Measurements from ENCODE around the gene CMSS1. TPM values are rescaled to one million over a fixed set of nuclear protein-coding genes. Genes with fewer than 3 reads are reported as not detected.

The CMSS1 gene
- total RNA-seq, 1 donor from 2014 or later, result 28.4 TPM

DNA sequence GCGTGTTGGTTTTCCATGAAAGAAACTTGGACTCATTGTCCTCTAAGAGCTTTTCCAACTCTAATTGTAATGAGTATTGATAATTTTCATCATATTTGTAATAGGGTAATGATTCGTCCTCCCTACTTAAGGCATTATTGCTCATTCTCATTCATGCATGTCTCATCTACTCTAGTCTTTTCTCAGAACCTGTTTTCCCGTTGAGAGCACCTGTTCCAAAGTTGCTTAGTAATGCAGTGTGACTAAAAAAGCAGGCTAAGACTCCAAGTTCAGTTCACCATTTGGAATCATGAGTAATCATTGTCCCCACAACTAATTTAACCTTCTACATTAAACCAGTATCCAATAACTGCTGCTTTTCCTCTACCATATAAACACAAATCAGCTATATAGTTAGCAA lies 212.7 kb downstream of the CMSS1 start:
- TF ChIP-seq CTCF (conservative IDR thresholded peaks at IDR 0.05; ENCODE audit: low read depth, low read length), result no peak
- no peak overlapping the region for H3K4me3 ChIP-seq (ENCODE audit: low read depth, low read length)
- peak; percentile 75 for DNase-seq (ENCODE audit: low read depth)

- no peak for DNase-seq (ENCODE audit: low read depth)
- H3K4me3 ChIP-seq (ENCODE audit: low read depth, low read length), result no peak overlapping the region
- TF ChIP-seq CTCF (conservative IDR thresholded peaks at IDR 0.05; ENCODE audit: low read depth, low read length), result no peak
Measured at GRCh38 chr3:100030914-100031425, 213.3 kb downstream of the CMSS1 start.

DNA sequence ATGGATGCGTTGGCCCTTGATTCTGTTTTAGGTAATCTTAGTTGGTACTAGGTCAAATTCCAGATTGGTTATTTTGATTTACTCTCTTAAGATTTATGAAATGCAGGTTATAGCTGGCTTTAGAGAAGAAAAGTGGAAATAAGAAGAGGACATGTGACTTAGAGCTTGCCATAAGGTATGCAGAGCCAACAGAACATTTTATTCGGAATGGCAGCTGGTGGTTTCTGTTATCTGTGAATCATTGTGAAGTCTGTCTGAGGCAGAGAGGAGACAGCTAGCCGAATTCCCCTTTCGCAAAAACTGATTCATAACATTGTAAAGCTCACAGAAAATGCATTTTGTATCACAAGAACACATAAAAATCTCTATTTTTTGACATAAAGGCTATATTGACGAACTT lies 214.6 kb downstream of the CMSS1 start:
- no peak for TF ChIP-seq CTCF (conservative IDR thresholded peaks at IDR 0.05; ENCODE audit: low read depth, low read length)
- no peak for DNase-seq (ENCODE audit: low read depth)
- H3K4me3 ChIP-seq (ENCODE audit: low read depth, low read length), result no peak overlapping the region

DNA sequence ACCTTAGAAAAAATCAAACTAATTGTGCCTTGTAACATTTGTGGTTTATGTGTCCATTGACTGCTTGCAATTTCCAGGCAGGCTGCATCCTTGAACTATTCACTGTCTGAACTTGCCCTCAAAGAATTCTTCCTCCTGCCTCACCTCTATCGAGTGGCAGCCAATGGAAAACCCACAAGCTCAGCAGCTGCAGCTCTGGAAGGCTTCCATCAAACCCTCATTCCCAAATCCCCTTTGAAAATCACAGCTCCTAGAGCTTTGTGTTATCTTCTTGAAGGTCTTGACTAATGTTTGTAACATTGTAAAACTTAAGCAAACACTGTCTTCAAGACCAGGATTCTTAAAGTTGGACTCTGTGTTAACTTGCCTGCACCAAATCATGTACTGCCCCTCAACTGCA lies 215.5 kb downstream of the CMSS1 start:
- no peak for TF ChIP-seq CTCF (conservative IDR thresholded peaks at IDR 0.05; ENCODE audit: low read depth, low read length)
- no peak for DNase-seq (ENCODE audit: low read depth)
- no peak overlapping the region for H3K4me3 ChIP-seq (ENCODE audit: low read depth, low read length)

DNA sequence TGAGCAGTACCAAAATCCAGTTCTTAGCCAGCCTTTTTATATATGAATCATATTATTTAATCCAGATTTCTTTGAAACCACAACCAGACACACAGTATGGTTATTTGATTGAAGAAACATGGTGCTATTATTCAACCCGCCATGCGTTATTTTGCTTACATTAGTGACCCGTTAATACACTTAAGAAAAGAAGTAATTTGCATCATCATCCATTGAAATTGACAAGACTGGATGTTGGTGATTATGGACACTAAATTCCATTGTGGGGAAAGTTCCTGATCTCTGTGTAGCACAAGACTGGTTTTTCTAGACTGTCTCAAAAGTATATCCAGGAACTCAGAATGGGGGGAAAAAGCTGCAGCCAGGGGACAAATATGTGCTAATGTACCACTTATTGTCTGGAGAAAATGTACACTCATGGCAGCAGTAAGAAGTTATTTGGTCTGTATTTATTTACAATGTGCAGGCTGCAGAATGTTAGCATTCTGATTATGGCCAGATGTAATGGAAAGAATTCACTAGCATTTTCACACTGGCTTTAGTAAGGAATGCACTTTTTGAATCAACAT lies 216.3 kb downstream of the CMSS1 start:
- TF ChIP-seq CTCF (conservative IDR thresholded peaks at IDR 0.05; ENCODE audit: low read depth, low read length), result no peak
- DNase-seq (ENCODE audit: low read depth), result no peak
- no peak overlapping the region for H3K4me3 ChIP-seq (ENCODE audit: low read depth, low read length)

DNA sequence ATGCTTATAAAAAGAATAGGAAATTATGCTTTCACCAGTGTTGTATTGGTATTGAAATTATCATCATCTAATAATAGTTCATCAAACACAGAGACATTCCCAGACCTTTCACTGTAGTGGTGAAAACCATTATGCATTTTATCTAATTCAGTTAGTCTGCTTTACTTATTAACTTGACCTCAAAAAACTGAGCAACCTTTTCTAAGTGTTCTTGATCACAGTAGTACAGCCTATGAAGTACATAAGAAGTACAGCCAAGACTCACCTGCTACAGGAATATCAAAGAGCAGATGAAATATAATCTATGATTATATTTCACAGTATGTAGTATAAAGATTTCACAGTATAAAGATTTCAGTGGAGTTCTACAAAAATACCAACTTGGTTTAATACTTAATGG lies 221.4 kb downstream of the CMSS1 start:
- no peak for TF ChIP-seq CTCF (conservative IDR thresholded peaks at IDR 0.05; ENCODE audit: low read depth, low read length)

More for the DNA sequence above, 221.4 kb downstream of the CMSS1 start:
- H3K4me3 ChIP-seq (ENCODE audit: low read depth, low read length), result no peak overlapping the region
- no peak for DNase-seq (ENCODE audit: low read depth)

Data from epithelial cell of proximal tubule (primary cell).